Natural killer cell treated with Interleukin-12 subunit alpha and Interleukin-12 subunit beta and Interleukin-15 and Interleukin-18, amount 100 ng/mL, for 72 hours (primary cell): ENCODE results near the gene GOLGA8N. TPM values are rescaled to one million over a fixed set of nuclear protein-coding genes. Genes with fewer than 3 reads are reported as not detected.

Experiments
- total RNA-seq, 2 donors: library from RNA; stranded (reverse); gene quantifications; one replicate each; pipeline ENCODE4 v1.2.3, GENCODE V29; 2022

GOLGA8N gene
- total RNA-seq, 2 donors from 2014 or later, result 65.7 to 150 TPM

Other genes with a start within 250 kb of the GOLGA8N start
- 1 to 10 TPM; 3.0 to 4.0 TPM for gene GOLGA8K, start 190.2 kb upstream of the GOLGA8N start, total RNA-seq
- 10 to 100 TPM; 29.3 to 75.2 TPM for gene GOLGA8O, start 137.8 kb upstream of the GOLGA8N start, total RNA-seq
- 100 to 1,000 TPM in 1 of 2 donors, 10 to 100 TPM in 1; 89.9 to 108 TPM for gene ARHGAP11A, start 22.0 kb downstream of the GOLGA8N start, total RNA-seq
- gene SCG5, start 48.3 kb downstream of the GOLGA8N start, total RNA-seq, result 1 to 10 TPM in 1 of 2 donors, under 1 TPM in 1; 0.74 to 3.8 TPM
- gene GREM1, start 124.5 kb downstream of the GOLGA8N start, total RNA-seq, result under 1 TPM in 1 of 2 donors, not detected in 1; 0.03 TPM